HL-60 (cell line): ENCODE results near the gene TPST2.

Experiments used
- DNase-seq, 2 experiments: peaks; one replicate each; pipeline ENCODE4 v3.0.0-alpha.2; 2010 to 2020; ENCODE audit warnings: low read depth in 1 of 2, low spot score in 1 of 2
- H3K27ac ChIP-seq: fragments of 250-450 bp; sonication (Bioruptor Pico); replicated peaks from 2 replicates; pipeline ENCODE4 v1.5.1; 2020; ENCODE audit warnings: mild to moderate bottlenecking, moderate library complexity
- H3K27me3 ChIP-seq: fragments of 250-450 bp; sonication (Bioruptor Pico); 2 replicates; pipeline ENCODE4 v1.5.1; 2021; ENCODE audit warnings: mild to moderate bottlenecking, moderate library complexity; ENCODE audit not compliant: insufficient read depth, poor library complexity, severe bottlenecking
- H3K4me3 ChIP-seq: replicated peaks from 2 replicates; pipeline ENCODE4 v1.5.1; 2011; ENCODE audit warnings: mild to moderate bottlenecking, control low read depth, low read length; ENCODE audit not compliant: insufficient read depth
- GABPA ChIP-seq: IDR thresholded peaks from 2 replicates; pipeline ENCODE4 v1.6.1; 2012; ENCODE audit warnings: low read depth
- POLR2AphosphoS5 ChIP-seq: IDR thresholded peaks from 2 replicates; pipeline ENCODE4 v1.6.1; 2012; ENCODE audit warnings: low read depth
- REST ChIP-seq: IDR thresholded peaks from 2 replicates; pipeline ENCODE4 v1.6.1; 2012; ENCODE audit warnings: low read depth; ENCODE audit not compliant: insufficient replicate concordance
- SPI1 ChIP-seq: IDR thresholded peaks from 2 replicates; pipeline ENCODE4 v1.6.1; 2012; ENCODE audit warnings: low read depth, mild to moderate bottlenecking, borderline replicate concordance
- TF ChIP-seq, protein P1 (sequence below): IDR thresholded peaks from one replicate; pipeline ENCODE4 v1.5.1; 2011; ENCODE audit warnings: low read length, control low read depth, inconsistent platforms; ENCODE audit not compliant: insufficient read depth

Gene TPST2

DNA sequence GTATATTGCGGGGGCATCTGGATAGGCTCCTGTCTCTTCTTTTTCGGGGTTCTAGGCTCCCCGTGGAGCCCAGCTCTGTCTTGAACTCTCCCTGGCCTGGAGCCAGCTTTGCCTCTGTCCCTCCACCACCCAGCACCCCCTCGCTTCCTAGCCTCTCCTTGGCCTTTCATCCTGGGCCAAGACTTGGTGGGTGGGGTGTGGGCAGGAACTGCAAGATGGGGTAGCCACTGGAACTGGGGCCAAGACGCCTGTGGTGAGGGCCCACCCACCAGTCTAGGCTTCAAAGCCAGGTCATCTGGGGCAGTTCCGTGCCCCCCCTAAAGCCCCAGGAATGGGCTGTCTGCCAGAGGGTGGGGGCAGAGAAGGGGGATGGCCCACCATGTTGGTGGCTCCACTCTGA, 29.6 kb upstream of the TPST2 start:
- Histone ChIP-seq H3K27me3 (no peaks in the 10 kb centered on the region), H3K27ac (no peak overlapping the region), H3K4me3 (no peak overlapping the region)
- no peak for DNase-seq
- TF ChIP-seq REST (no peak), SPI1 (no peak), POLR2AphosphoS5 (no peak), GABPA (no peak)
- TF ChIP-seq, protein P1, sequence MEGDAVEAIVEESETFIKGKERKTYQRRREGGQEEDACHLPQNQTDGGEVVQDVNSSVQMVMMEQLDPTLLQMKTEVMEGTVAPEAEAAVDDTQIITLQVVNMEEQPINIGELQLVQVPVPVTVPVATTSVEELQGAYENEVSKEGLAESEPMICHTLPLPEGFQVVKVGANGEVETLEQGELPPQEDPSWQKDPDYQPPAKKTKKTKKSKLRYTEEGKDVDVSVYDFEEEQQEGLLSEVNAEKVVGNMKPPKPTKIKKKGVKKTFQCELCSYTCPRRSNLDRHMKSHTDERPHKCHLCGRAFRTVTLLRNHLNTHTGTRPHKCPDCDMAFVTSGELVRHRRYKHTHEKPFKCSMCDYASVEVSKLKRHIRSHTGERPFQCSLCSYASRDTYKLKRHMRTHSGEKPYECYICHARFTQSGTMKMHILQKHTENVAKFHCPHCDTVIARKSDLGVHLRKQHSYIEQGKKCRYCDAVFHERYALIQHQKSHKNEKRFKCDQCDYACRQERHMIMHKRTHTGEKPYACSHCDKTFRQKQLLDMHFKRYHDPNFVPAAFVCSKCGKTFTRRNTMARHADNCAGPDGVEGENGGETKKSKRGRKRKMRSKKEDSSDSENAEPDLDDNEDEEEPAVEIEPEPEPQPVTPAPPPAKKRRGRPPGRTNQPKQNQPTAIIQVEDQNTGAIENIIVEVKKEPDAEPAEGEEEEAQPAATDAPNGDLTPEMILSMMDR, result no peak

DNA sequence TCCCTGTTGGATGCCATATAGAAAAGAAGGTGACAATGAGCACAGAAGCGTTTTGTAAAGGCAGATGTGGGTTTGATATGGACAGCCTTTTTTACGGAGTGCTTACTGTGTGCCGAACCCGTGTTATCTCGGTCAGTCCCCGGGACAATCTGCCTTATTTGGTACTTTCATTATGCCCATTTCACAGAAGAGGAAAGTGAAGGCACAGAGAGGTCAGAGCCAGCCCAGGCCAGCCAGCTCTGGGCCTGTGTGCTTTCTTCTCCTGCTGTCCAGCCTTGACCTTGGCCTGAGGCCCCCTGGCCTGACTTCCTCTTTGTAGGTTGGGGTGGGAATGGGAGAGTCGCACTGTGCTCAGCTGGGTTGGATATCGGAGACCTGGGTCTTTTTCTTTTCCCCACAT, 28.5 kb upstream of the TPST2 start:
- no peak for DNase-seq
- Histone ChIP-seq H3K27me3 (no peaks in the 10 kb centered on the region), H3K27ac (peak overlapping the region; percentile 87), H3K4me3 (no peak overlapping the region)
- TF ChIP-seq GABPA, result no peak

DNA sequence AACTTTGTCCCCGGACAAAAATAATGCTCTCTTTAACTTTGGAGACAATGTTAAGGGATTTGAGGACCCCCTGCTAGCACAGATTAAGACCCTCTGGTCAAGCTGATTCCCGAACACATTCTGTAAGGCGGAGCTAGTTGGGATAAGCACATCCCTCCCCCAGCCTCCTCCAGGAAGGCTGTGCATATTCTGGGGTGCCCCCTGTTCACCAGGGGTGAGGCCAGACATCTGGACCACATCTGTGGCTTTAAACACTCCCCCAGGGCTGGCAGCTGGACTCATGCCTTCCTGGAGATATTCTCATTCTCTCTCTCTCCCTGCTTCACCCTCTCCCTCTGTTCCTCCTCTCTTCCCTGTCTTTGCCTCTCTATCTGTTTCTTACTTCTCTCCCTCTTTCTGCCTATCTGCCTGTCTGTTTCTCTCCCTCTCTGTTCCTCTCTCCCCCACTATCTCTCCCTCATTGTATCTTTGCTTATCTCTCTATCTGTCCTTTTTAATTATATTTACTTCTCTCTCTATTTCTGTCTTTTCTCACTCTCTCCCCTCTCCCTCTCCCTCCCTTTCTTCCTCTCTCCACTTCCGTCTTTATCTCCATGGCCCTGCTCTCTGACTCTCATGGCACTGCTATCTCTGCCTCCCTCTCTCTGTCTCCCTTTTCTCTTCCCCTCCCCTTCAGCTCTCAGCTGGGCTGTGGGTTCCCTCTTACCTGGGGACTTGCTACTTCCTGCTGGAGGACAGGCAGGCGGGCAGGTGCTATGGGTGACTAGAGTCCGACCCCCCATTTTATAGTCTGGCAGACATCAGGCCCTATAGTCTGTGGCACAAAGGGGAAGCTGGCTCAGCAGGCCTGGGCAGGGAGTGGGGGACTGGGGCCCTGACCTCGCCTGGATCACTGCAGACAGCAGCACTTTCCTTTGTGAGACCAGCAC, 27.6 kb upstream of the TPST2 start, which contains the start of gene CRYBB1:
CRYBB1 (minus strand) TSS at position 757 of the 929 bp plus-strand sequence. CDS start 1,708 bp downstream, outside the sequence.
- Histone ChIP-seq H3K27me3 (no peaks in the 10 kb centered on the region), H3K27ac (peak within 1 kb of the TSS; percentile 87), H3K4me3 (no peak within 1 kb of the TSS)
- DNase-seq, result peak in 1 of 2 experiments; percentile 67
- TF ChIP-seq, protein P1, result no peak
- TF ChIP-seq SPI1, result peak; percentile 75; the same call in 1 of the 2 replicates
- peak; percentile 32 for TF ChIP-seq REST
- TF ChIP-seq POLR2AphosphoS5, result 0 out of 2 replicates have a peak, but pooled peaks have one; percentile 33
- no peak for TF ChIP-seq GABPA

DNA sequence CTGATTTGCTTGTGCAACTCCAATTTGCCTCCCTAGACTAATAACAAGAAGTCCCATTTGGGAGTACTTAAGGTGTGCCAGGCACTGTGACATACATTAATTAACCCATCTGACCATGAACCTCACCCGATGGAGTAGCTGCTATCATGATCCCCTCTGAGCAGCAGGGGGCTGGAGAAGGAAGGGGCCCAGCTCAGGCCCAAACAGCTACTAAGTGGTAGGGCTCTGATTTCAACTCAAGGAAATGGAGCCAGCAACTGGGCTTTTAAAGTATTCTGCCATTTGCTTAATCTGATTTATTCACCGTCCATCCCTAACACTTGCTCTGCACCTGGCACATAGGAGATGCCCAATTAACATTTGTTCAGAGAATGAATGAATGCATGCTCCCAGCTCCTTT, 26.7 kb upstream of the TPST2 start:
- Histone ChIP-seq H3K27me3 (no peaks in the 10 kb centered on the region), H3K4me3 (no peak overlapping the region), H3K27ac (no peak overlapping the region)
- TF ChIP-seq GABPA (no peak), POLR2AphosphoS5 (no peak), SPI1 (no peak), REST (no peak)
- TF ChIP-seq, protein P1, result no peak
- DNase-seq, result no peak
